ENCODE data around the gene RIOK3.
"Not testable (repeated sequence)": the region's sequence is repeated elsewhere in the genome, so short reads cannot be mapped to it uniquely, and the experiment has no call there.

The RIOK3 gene

DNA sequence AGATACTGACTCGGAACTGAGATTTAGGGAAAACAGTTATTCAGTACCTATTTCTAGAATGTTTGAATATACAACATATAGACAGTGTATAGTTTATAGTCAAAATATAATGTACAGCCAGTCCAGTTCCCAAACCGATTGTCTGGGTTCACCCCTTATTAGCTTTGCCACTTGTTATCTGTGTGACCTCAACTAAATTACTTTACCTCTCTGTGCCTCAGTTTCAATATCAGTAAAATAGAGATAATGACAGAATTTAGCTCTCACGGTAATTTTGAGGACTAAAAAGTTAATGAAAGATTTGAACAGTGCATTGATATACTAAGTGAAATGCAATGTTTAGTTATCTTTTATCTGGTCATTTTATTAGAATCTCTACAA lies 750 bp upstream of the RIOK3 start:
- DNase-seq = no peak

DNA sequence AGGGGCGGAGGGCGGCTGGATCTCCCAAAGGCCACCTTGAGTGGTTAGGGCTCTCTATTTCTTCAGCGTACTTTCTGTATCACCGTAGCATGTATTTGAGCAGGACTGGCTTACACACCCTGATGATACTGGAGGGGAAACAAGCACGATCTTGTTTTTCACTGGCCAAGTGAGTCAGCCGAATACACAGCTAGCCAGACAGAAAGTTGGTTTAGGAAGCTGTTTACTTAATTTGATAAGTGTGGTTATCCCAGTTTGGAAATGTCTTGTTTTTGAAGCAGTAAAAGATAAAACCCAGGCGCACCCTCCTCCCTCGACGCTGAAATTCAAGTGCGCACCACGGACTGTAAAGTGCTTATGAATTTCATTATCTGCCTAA lies 582 bp downstream of the RIOK3 start:
- no peak for DNase-seq

- DNase-seq = no peak
These were observed 3.7 kb downstream of the RIOK3 start for GRCh38 chr18:23456835-23457234.

GRCh38 chr18:23458830-23459529 lies 5.9 kb downstream of the RIOK3 start:
- no peak for DNase-seq

DNA sequence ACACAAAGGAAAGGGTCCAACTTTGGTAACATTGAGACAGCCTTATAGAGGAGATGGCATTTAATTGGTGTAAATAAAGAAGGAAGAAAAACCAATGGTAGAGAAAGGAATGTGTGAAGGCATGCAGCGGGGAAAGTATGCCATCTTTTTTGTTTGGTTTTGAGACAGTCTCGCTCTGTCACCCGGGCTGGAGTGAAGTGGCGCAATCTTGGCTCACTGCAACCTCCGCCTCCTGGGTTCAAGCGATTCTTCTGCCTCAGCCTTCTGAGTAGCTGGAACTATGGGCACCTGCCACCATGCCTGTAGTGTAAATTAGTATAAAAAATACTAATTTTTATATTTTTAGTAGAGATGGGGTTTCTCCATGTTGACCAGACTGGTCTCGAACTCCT lies 6.4 kb downstream of the RIOK3 start:
- no peak for DNase-seq

- no peak for DNase-seq
These were observed 7.5 kb downstream of the RIOK3 start for GRCh38 chr18:23460285-23461273.

DNA sequence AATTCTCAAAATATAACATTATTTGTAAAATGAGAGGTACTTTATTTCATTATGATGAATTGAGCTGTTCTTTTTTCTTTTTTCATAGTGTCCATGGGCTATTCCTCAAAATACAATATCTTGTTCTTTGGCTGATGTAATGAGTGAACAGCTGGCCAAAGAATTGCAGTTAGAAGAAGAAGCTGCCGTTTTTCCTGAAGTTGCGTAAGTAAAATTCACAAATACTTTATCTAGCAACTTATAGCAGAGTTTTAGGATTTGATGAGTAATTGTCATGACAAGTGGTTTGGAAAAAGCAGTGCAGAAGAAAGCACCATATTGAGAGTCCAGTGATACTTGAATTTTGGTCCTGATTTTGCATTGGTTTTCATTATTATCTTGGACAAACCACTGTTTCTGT lies 9.8 kb downstream of the RIOK3 start:
- DNase-seq = no peak

GRCh38 chr18:23468753-23469459 lies 15.8 kb downstream of the RIOK3 start:
- DNase-seq = no peak

DNA sequence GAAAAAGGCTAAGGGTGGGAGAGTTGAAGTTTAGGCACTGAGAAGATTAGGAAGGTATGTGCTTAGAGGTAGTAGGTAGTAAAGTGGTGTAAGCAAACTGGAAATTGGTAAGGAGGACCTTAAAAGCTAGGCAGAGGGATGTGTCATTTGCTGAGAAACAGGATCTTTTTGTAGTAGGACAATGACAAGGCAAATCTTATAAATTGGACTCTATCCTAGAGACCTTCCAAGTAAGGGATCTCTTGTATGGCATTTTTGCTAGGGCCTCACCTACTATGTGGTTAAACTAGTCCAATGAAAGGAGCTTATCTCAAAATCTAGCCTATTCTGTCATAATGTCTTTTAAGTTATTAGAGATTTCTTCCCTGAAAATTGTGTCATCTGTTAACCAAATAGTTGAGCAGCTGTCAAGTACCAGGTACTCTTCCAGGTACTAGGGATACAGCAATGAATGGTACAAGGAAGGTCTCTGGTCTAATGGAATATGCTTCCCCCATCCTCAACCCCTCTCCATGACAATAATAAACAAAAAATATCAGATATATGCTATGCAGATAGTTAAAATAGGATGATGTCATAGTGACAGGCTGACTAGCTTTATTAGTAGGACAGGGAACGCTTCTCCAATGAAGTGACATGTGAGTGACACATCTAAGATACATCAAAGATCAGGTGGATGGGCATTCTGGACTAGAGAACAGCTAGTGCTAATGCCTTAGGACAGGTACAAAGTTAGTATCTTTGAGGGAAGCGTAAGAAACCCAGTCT lies 17.7 kb downstream of the RIOK3 start:
- no peak for DNase-seq

- DNase-seq = no peak
These were observed 18.4 kb downstream of the RIOK3 start for GRCh38 chr18:23471486-23471885.

DNA sequence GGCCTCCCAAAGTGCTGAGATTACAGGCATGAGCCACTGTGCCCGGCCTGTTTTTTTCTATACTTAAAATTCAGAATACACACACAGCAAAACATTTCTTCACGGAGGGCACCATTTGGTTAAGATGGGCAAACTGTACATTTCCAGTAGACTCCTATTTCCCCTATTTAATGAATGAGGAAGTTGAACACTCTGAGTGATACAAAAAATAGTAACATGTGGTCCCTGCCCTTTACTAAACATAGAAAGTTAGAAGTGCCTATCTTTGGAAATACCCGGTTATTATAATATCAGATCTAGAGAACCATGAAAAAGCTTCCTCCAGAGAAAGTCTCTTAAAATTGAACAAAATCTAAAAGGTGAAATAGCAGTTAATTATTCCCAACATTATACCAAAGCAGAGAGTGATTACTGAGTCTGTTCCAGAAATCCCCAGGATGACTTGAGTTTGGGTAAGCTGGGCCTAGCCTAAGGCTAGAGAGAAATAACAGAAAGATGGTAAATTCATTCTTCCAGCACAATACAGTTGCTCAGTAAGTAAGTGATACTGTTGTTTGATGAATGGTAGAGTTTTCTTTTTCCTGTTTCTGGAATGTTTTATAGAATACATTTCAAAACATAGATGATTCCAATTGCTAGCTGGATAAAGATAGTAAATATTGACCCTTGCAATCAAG lies 26.9 kb downstream of the RIOK3 start:
- no peak for DNase-seq

DNA sequence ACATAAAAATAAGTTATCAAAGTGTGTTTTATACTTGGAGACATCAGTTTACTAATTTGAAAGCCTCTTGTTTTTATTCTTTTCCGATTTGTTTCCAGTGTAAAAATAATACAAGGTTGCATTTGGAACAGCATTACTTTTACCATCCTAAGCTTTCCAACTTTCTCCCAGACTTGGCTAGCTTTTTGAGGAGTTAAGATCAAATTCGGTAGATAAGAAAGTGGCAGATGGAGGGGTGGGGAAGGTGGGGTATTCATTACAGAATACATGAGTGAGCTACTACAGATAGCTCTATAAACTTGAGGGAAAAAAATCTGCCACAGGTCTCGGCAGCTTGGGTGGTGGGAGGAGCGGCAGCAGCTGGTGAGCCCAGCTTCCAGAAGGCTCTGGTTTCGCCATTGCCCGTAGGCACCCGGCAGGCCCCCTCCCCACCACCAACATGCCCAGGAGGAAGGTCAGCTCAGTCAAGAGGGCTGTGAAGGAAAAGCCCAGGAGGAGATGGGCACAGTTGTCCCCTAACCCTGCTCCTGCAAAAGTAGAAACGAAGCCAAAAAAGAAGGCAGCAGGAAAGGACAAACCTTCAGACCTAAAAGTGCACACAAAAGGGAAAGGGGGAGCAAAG lies 31.6 kb downstream of the RIOK3 start:
- no peak for DNase-seq

DNA sequence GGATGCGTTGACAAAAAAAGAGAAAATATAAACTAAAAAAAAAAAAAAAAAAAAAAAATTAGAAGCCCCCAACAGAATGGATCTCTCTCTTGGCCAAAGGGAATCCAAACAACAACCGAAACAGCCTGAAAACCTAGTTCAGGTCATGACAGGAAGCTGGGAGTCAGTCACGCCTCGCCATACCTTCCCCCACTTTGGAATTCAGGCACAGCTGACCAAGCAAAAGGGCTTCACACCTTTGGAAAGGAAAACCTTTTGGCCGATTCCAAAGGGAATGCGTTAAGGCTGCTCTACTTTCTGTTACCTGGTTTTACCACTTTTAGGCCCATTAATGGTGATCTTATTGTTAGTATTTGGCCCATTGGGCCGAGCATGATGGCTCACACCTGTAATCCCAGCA lies 32.3 kb downstream of the RIOK3 start:
- DNase-seq = no peak

GRCh38 chr18:23487738-23488570 lies 34.9 kb downstream of the RIOK3 start:
- DNase-seq = peak; percentile 64

DNA sequence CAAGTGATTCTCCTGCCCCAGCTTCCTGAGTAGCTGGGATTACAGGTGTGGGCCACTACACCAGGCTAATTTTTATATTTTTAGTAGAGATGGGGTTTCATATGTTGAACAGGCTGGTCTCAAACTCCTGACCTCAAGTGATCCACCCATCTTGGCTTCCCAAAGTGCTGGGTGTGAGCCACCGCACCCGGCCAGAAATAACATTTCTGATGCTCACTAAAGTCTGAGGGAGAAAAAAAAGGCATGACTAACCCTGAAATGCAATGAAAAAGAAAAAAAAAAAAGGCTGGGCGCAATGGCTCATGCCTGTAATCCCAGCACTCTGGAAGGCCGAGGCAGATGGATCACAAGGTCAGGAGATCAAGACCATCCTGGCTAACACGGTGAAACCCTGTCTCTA lies 36.5 kb downstream of the RIOK3 start:
- DNase-seq = not testable (repeated sequence)

GRCh38 chr18:23493654-23494053 lies 40.6 kb downstream of the RIOK3 start:
- no peak for DNase-seq

DNA sequence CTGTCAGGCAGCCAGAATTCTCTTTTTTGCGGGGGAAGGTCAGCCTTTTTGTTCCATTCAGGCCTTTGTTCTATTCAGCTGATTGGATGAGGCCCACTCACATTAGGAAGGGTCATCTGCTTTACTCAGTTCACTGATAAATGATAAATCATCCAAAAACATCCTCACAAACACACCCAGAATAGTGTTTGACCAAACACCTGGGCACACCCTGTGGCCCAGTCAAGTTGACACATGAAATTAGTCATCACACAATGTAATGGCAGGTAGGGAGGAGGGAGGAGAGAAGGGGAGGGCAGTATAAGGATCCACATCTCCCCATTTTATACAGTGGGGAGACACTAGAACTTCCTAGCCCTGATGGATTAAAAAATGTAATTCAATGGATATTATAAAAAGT lies 41.9 kb downstream of the RIOK3 start:
- no peak for DNase-seq

- no peak for DNase-seq
These were observed 42.8 kb downstream of the RIOK3 start for GRCh38 chr18:23495723-23496440.

DNA sequence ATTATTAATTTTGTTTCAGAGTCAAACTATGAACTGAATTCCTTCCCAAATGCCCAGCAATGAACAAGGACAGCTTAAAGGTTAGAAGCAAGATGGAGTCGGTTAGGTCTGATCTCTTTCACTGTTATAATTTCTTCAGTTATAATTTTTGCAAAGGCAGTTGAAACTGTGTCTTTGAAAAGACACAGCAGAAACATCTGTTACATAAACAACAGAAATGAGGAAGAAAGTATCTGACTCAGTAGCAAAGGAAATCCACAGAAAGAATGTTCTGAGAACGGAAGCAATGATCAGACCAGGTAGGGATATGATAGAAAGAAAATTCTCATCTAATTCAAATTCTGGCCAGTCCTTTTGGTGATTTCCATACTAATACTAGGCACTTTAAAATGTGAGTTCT lies 45.0 kb downstream of the RIOK3 start:
- no peak for DNase-seq

- DNase-seq = peak; percentile 79
These were observed 45.8 kb downstream of the RIOK3 start for GRCh38 chr18:23498877-23499276.
